T-helper 17 cell (primary cell): ENCODE measurements around the gene RCBTB2. TPM values are rescaled to one million over a fixed set of nuclear protein-coding genes. Genes with fewer than 3 reads are reported as not detected.
A peak's percentile ranks its signal among the peaks of the same experiment; 100 is the strongest.

Experiments
- ATAC-seq: fragments of 150-1000 bp; cut with Tn5 transposase; 2 replicates; pipeline ENCODE4 v1.10.0; 2021; ENCODE audit warnings: mild to moderate bottlenecking, moderate library complexity
- DNase-seq, 3 donors: peaks; one replicate each; pipeline versions ENCODE4 v3.0.0 to v3.0.0-alpha.2; 2020 to 2021
- H3K9me3 ChIP-seq: one replicate; pipeline ENCODE4 v1.7.0; 2013; ENCODE audit warnings: low read length, mild to moderate bottlenecking; ENCODE audit not compliant: control insufficient read depth, poor library complexity, severe bottlenecking
- H3K27ac Mint-ChIP-seq: one replicate; pipeline ENCODE4 v1.8.0; 2022; ENCODE audit warnings: mild to moderate bottlenecking, moderate library complexity, mixed read lengths
- H3K27me3 Mint-ChIP-seq: one replicate; pipeline ENCODE4 v1.8.0; 2022; ENCODE audit warnings: mixed read lengths
- H3K36me3 Mint-ChIP-seq: one replicate; pipeline ENCODE4 v1.8.0; 2022; ENCODE audit warnings: low read depth, mixed read lengths
- H3K4me1 Mint-ChIP-seq: one replicate; pipeline ENCODE4 v1.8.0; 2022; ENCODE audit warnings: mild to moderate bottlenecking, mixed read lengths
- H3K4me3 Mint-ChIP-seq: one replicate; pipeline ENCODE4 v1.8.0; 2022; ENCODE audit warnings: mild to moderate bottlenecking, moderate library complexity, mixed read lengths
- total RNA-seq, 4 donors: library from RNA in 2 of 4; stranded (reverse) in 2 of 4; gene quantifications; one replicate each; pipeline ENCODE4 v1.2.3 and lab custom pipeline; 2022 to 2026

Gene RCBTB2
- total RNA-seq, 2 donors from 2014 or later, result 12.5 to 13.7 TPM

GRCh38 chr13:48559638-48560320 is 26.9 kb upstream of the RCBTB2 start:
- H3K27me3 Mint-ChIP-seq, result no peaks in the 10 kb centered on the region
- peaks cover 34% of the 10 kb centered on the region for H3K4me1 Mint-ChIP-seq
- no peak for ATAC-seq
- H3K27ac Mint-ChIP-seq, result no peak overlapping the region
- no peaks in the 10 kb centered on the region for H3K36me3 Mint-ChIP-seq
- H3K9me3 ChIP-seq, result no peaks in the 10 kb centered on the region
- DNase-seq, result no peak
- no peak overlapping the region for H3K4me3 Mint-ChIP-seq

GRCh38 chr13:48556817-48557216 is 23.9 kb upstream of the RCBTB2 start:
- Mint-ChIP-seq H3K36me3 (no peaks in the 10 kb centered on the region), H3K27me3 (no peaks in the 10 kb centered on the region), H3K4me3 (no peak overlapping the region), H3K27ac (no peak overlapping the region), H3K4me1 (peaks cover 22% of the 10 kb centered on the region)
- DNase-seq, result no peak
- no peak for ATAC-seq
- peaks cover 2% of the 10 kb centered on the region for H3K9me3 ChIP-seq

- Mint-ChIP-seq H3K27ac (no peak overlapping the region), H3K4me1 (peaks cover 13% of the 10 kb centered on the region), H3K27me3 (no peaks in the 10 kb centered on the region), H3K36me3 (no peaks in the 10 kb centered on the region), H3K4me3 (no peak overlapping the region)
- peaks cover 2% of the 10 kb centered on the region for H3K9me3 ChIP-seq
- DNase-seq, result no peak
- no peak for ATAC-seq
Observed at GRCh38 chr13:48555441-48555840, 22.6 kb upstream of the RCBTB2 start.

GRCh38 chr13:48551329-48551728 is 18.4 kb upstream of the RCBTB2 start:
- Mint-ChIP-seq H3K27ac (no peak overlapping the region), H3K36me3 (no peaks in the 10 kb centered on the region), H3K4me3 (no peak overlapping the region), H3K4me1 (no peaks in the 10 kb centered on the region), H3K27me3 (no peaks in the 10 kb centered on the region)
- H3K9me3 ChIP-seq, result peaks cover 2% of the 10 kb centered on the region
- ATAC-seq, result no peak
- DNase-seq, result no peak

- no peak for ATAC-seq
- H3K4me1 Mint-ChIP-seq, result no peaks in the 10 kb centered on the region
- peaks cover 2% of the 10 kb centered on the region for H3K9me3 ChIP-seq
- no peak overlapping the region for H3K4me3 Mint-ChIP-seq
- H3K27ac Mint-ChIP-seq, result no peak overlapping the region
- no peaks in the 10 kb centered on the region for H3K27me3 Mint-ChIP-seq
- H3K36me3 Mint-ChIP-seq, result peaks cover 2% of the 10 kb centered on the region
- DNase-seq, result no peak
Observed at GRCh38 chr13:48549658-48550057, 16.8 kb upstream of the RCBTB2 start.

- Mint-ChIP-seq H3K27me3 (no peaks in the 10 kb centered on the region), H3K4me1 (no peaks in the 10 kb centered on the region), H3K27ac (no peak overlapping the region), H3K4me3 (no peak overlapping the region), H3K36me3 (peaks cover 2% of the 10 kb centered on the region)
- DNase-seq (no peak), ATAC-seq (no peak)
- H3K9me3 ChIP-seq, result peaks cover 2% of the 10 kb centered on the region
Observed at GRCh38 chr13:48547663-48548092, 14.8 kb upstream of the RCBTB2 start.

GRCh38 chr13:48545608-48546007 is 12.7 kb upstream of the RCBTB2 start:
- Mint-ChIP-seq H3K27me3 (no peaks in the 10 kb centered on the region), H3K4me3 (no peak overlapping the region), H3K36me3 (peaks cover 2% of the 10 kb centered on the region), H3K27ac (no peak overlapping the region), H3K4me1 (no peaks in the 10 kb centered on the region)
- no peaks in the 10 kb centered on the region for H3K9me3 ChIP-seq
- DNase-seq (no peak), ATAC-seq (no peak)

- no peaks in the 10 kb centered on the region for H3K9me3 ChIP-seq
- peaks cover 2% of the 10 kb centered on the region for H3K36me3 Mint-ChIP-seq
- no peak overlapping the region for H3K4me3 Mint-ChIP-seq
- no peaks in the 10 kb centered on the region for H3K4me1 Mint-ChIP-seq
- H3K27ac Mint-ChIP-seq, result no peak overlapping the region
- ATAC-seq, result no peak
- no peak for DNase-seq
- no peaks in the 10 kb centered on the region for H3K27me3 Mint-ChIP-seq
Observed at GRCh38 chr13:48542581-48543341, 9.9 kb upstream of the RCBTB2 start.

GRCh38 chr13:48542138-48542537 is 9.3 kb upstream of the RCBTB2 start:
- H3K9me3 ChIP-seq, result no peaks in the 10 kb centered on the region
- H3K36me3 Mint-ChIP-seq, result peaks cover 2% of the 10 kb centered on the region
- H3K27me3 Mint-ChIP-seq, result no peaks in the 10 kb centered on the region
- no peak for ATAC-seq
- no peaks in the 10 kb centered on the region for H3K4me1 Mint-ChIP-seq
- no peak overlapping the region for H3K27ac Mint-ChIP-seq
- DNase-seq, result no peak
- H3K4me3 Mint-ChIP-seq, result no peak overlapping the region

- H3K9me3 ChIP-seq, result no peaks in the 10 kb centered on the region
- DNase-seq, result no peak
- ATAC-seq, result no peak
- no peaks in the 10 kb centered on the region for H3K36me3 Mint-ChIP-seq
- no peak overlapping the region for H3K4me3 Mint-ChIP-seq
- H3K4me1 Mint-ChIP-seq, result no peaks in the 10 kb centered on the region
- H3K27me3 Mint-ChIP-seq, result no peaks in the 10 kb centered on the region
- peak overlapping the region; percentile 14 for H3K27ac Mint-ChIP-seq
Observed at GRCh38 chr13:48539550-48539949, 6.7 kb upstream of the RCBTB2 start.

GRCh38 chr13:48536621-48537250 is 3.9 kb upstream of the RCBTB2 start:
- no peak overlapping the region for H3K27ac Mint-ChIP-seq
- peaks cover 4% of the 10 kb centered on the region for H3K4me1 Mint-ChIP-seq
- no peak overlapping the region for H3K4me3 Mint-ChIP-seq
- ATAC-seq (no peak), DNase-seq (no peak)
- no peaks in the 10 kb centered on the region for H3K27me3 Mint-ChIP-seq
- no peaks in the 10 kb centered on the region for H3K9me3 ChIP-seq
- H3K36me3 Mint-ChIP-seq, result no peaks in the 10 kb centered on the region

GRCh38 chr13:48535766-48536165 is 2.9 kb upstream of the RCBTB2 start:
- Mint-ChIP-seq H3K4me3 (no peak overlapping the region), H3K36me3 (no peaks in the 10 kb centered on the region)

GRCh38 chr13:48534911-48535501 is 2.1 kb upstream of the RCBTB2 start:
- no peak overlapping the region for H3K4me3 Mint-ChIP-seq
- H3K27me3 Mint-ChIP-seq, result no peaks in the 10 kb centered on the region
- H3K27ac Mint-ChIP-seq, result peak overlapping the region; percentile 67
- no peaks in the 10 kb centered on the region for H3K9me3 ChIP-seq
- H3K4me1 Mint-ChIP-seq, result peaks cover 13% of the 10 kb centered on the region
- H3K36me3 Mint-ChIP-seq, result no peaks in the 10 kb centered on the region
- DNase-seq, result no peak
- ATAC-seq, result no peak

More at GRCh38 chr13:48535766-48536165, 2.9 kb upstream of the RCBTB2 start:
- ATAC-seq (no peak), DNase-seq (no peak)
- H3K9me3 ChIP-seq, result no peaks in the 10 kb centered on the region
- H3K4me1 Mint-ChIP-seq, result peaks cover 13% of the 10 kb centered on the region
- H3K27ac Mint-ChIP-seq, result no peak overlapping the region
- no peaks in the 10 kb centered on the region for H3K27me3 Mint-ChIP-seq
